ENCODE data around the gene PRKAG2.
"Not testable (repeated sequence)": the region's sequence is repeated elsewhere in the genome, so short reads cannot be mapped to it uniquely, and the experiment has no call there.

Gene PRKAG2

GRCh38 chr7:151790830-151791620 is 85.9 kb downstream of the PRKAG2 start:
- in situ Hi-C loops (cut with MboI; ENCODE audit: low sequenced_read_pairs), result no loop called here

GRCh38 chr7:151790095-151790829 is 86.7 kb downstream of the PRKAG2 start:
- in situ Hi-C loops (cut with MboI; ENCODE audit: low sequenced_read_pairs), result no loop called here

GRCh38 chr7:151789380-151789947 is 87.5 kb downstream of the PRKAG2 start:
- in situ Hi-C loops (cut with MboI; ENCODE audit: low sequenced_read_pairs), result no loop called here

- in situ Hi-C loops (cut with MboI; ENCODE audit: low sequenced_read_pairs), result no loop called here
Measured at GRCh38 chr7:151787348-151787747, 89.6 kb downstream of the PRKAG2 start.

- in situ Hi-C loops (cut with MboI; ENCODE audit: low sequenced_read_pairs), result no loop called here
Measured at GRCh38 chr7:151786936-151787335, 90.0 kb downstream of the PRKAG2 start.

GRCh38 chr7:151786241-151786640 is 90.7 kb downstream of the PRKAG2 start:
- in situ Hi-C loops (cut with MboI; ENCODE audit: low sequenced_read_pairs), result no loop called here

GRCh38 chr7:151785681-151785965 is 91.3 kb downstream of the PRKAG2 start:
- in situ Hi-C loops (cut with MboI; ENCODE audit: low sequenced_read_pairs), result no loop called here

- in situ Hi-C loops (cut with MboI; ENCODE audit: low sequenced_read_pairs), result no loop called here
Measured at GRCh38 chr7:151784853-151785680, 91.8 kb downstream of the PRKAG2 start.

- in situ Hi-C loops (cut with MboI; ENCODE audit: low sequenced_read_pairs), result no loop called here
Measured at GRCh38 chr7:151783958-151784575, 92.8 kb downstream of the PRKAG2 start.

GRCh38 chr7:151782598-151783448 is 94.1 kb downstream of the PRKAG2 start:
- in situ Hi-C loops (cut with MboI; ENCODE audit: low sequenced_read_pairs), result no loop called here

GRCh38 chr7:151782256-151782597 is 94.7 kb downstream of the PRKAG2 start:
- in situ Hi-C loops (cut with MboI; ENCODE audit: low sequenced_read_pairs), result not testable (repeated sequence)

GRCh38 chr7:151781161-151781845 is 95.6 kb downstream of the PRKAG2 start:
- in situ Hi-C loops (cut with MboI; ENCODE audit: low sequenced_read_pairs), result no loop called here

- in situ Hi-C loops (cut with MboI; ENCODE audit: low sequenced_read_pairs), result no loop called here
Measured at GRCh38 chr7:151780631-151781030, 96.3 kb downstream of the PRKAG2 start.

- in situ Hi-C loops (cut with MboI; ENCODE audit: low sequenced_read_pairs), result no loop called here
Measured at GRCh38 chr7:151779678-151780077, 97.2 kb downstream of the PRKAG2 start.

- in situ Hi-C loops (cut with MboI; ENCODE audit: low sequenced_read_pairs), result no loop called here
Measured at GRCh38 chr7:151779255-151779654, 97.7 kb downstream of the PRKAG2 start.

GRCh38 chr7:151777908-151778670 is 98.8 kb downstream of the PRKAG2 start:
- in situ Hi-C loops (cut with MboI; ENCODE audit: low sequenced_read_pairs), result no loop called here

- in situ Hi-C loops (cut with MboI; ENCODE audit: low sequenced_read_pairs), result no loop called here
Measured at GRCh38 chr7:151777495-151777880, 99.4 kb downstream of the PRKAG2 start.

GRCh38 chr7:151776876-151777494 is 99.9 kb downstream of the PRKAG2 start:
- in situ Hi-C loops (cut with MboI; ENCODE audit: low sequenced_read_pairs), result no loop called here

All from HL-60/S4 treated with phorbol 12-myristate 13-acetate at 8.2 ng/mL for 4 days and 3 days (cell line).